ENCODE data around the gene RNASE11. TPM values are rescaled to one million over a fixed set of nuclear protein-coding genes. Genes with fewer than 3 reads are reported as not detected.

RNASE11 gene
- total RNA-seq, 2 donors from 2014 or later: not detected

DNA sequence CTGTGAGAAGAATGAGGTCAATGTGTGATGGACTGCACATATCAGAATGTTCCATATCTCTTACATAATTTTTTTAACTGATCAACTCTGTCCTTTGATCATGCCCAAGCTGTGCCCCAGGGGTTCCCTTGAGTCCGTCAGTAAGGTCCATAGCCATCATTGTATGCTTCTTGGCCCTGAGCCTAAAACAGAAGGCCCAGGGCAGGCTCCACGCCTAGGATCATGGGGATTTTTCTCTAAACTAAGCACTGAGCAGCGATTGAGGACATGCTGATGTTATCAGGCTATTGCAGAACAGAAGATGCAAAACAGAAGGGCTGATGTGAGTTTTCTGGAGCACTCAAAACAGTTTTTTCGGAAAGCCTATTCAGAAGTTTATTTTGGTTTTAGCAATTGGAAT, 47.9 kb downstream of the RNASE11 start:
- Histone ChIP-seq H3K4me1 (no peaks in the 10 kb centered on the region), H3K27me3 (no peaks in the 10 kb centered on the region), H3K27ac (no peak overlapping the region), H3K36me3 (no peaks in the 10 kb centered on the region), H3K4me3 (no peak overlapping the region), H3K9me3 (no peaks in the 10 kb centered on the region)
- TF ChIP-seq, protein P1, sequence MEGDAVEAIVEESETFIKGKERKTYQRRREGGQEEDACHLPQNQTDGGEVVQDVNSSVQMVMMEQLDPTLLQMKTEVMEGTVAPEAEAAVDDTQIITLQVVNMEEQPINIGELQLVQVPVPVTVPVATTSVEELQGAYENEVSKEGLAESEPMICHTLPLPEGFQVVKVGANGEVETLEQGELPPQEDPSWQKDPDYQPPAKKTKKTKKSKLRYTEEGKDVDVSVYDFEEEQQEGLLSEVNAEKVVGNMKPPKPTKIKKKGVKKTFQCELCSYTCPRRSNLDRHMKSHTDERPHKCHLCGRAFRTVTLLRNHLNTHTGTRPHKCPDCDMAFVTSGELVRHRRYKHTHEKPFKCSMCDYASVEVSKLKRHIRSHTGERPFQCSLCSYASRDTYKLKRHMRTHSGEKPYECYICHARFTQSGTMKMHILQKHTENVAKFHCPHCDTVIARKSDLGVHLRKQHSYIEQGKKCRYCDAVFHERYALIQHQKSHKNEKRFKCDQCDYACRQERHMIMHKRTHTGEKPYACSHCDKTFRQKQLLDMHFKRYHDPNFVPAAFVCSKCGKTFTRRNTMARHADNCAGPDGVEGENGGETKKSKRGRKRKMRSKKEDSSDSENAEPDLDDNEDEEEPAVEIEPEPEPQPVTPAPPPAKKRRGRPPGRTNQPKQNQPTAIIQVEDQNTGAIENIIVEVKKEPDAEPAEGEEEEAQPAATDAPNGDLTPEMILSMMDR (IDR thresholded peaks at IDR 0.05): no peak
- DNase-seq (ENCODE audit: low spot score): no peak

Other genes with a start within 250 kb of the RNASE11 start
- gene PARP2, start 244.4 kb downstream of the RNASE11 start, total RNA-seq: 1 to 10 TPM; 6.5 to 8.9 TPM
- 10 to 100 TPM in 1 of 2 donors, 1 to 10 TPM in 1; 6.9 to 11.9 TPM for gene TEP1, start 174.5 kb downstream of the RNASE11 start, total RNA-seq
- gene KLHL33, start 151.8 kb downstream of the RNASE11 start, total RNA-seq: under 1 TPM; 0.35 to 0.44 TPM
- gene OSGEP, start 133.2 kb downstream of the RNASE11 start, total RNA-seq: 10 to 100 TPM; 23.8 to 30.1 TPM
- gene APEX1, start 132.8 kb downstream of the RNASE11 start, total RNA-seq: 10 to 100 TPM; 72.6 to 97.6 TPM
- gene PIP4P1, start 126.6 kb downstream of the RNASE11 start, total RNA-seq: 10 to 100 TPM in 1 of 2 donors, 1 to 10 TPM in 1; 9.8 to 13.3 TPM
- 10 to 100 TPM in 1 of 2 donors, 1 to 10 TPM in 1; 7.4 to 25.2 TPM for gene PNP, start 118.6 kb downstream of the RNASE11 start, total RNA-seq
- gene RNASE10, start 82.5 kb downstream of the RNASE11 start, total RNA-seq: not detected
- not detected for gene RNASE9, start 27.0 kb downstream of the RNASE11 start, total RNA-seq
- gene RNASE12, start 3.4 kb upstream of the RNASE11 start, total RNA-seq: not detected
- not detected for gene OR6S1, start 53.7 kb upstream of the RNASE11 start, total RNA-seq
- gene RNASE4, start 96.6 kb upstream of the RNASE11 start, total RNA-seq: 10 to 100 TPM; 19.5 to 44.4 TPM
- 10 to 100 TPM in 1 of 2 donors, 1 to 10 TPM in 1; 4.4 to 14.5 TPM for gene ANG, start 100.8 kb upstream of the RNASE11 start, total RNA-seq
- gene EDDM3A, start 157.9 kb upstream of the RNASE11 start, total RNA-seq: not detected
- gene EDDM3B, start 180.4 kb upstream of the RNASE11 start, total RNA-seq: not detected
- gene RNASE6, start 193.3 kb upstream of the RNASE11 start, total RNA-seq: 10 to 100 TPM in 1 of 2 donors, 1 to 10 TPM in 1; 6.6 to 10.9 TPM
- gene RNASE1, start 214.8 kb upstream of the RNASE11 start, total RNA-seq: 100 to 1,000 TPM; 230 to 343 TPM

Data from right atrium auricular region (tissue), 2 donors.